ENCODE measurements around the gene FZD4. TPM values are rescaled to one million over a fixed set of nuclear protein-coding genes. Genes with fewer than 3 reads are reported as not detected.

FZD4 gene
- total RNA-seq, 1 experiment from 2014 or later: 10.5 TPM

GRCh38 chr11:86912238-86912637, 43.0 kb downstream of the FZD4 start:
- no peak for DNase-seq (ENCODE audit: low spot score)

- DNase-seq (ENCODE audit: low spot score): no peak
Measured at GRCh38 chr11:86910592-86910991, 44.6 kb downstream of the FZD4 start.

GRCh38 chr11:86906198-86906597, 49.0 kb downstream of the FZD4 start:
- no peak for DNase-seq (ENCODE audit: low spot score)

GRCh38 chr11:86905252-86905651, 49.9 kb downstream of the FZD4 start:
- DNase-seq (ENCODE audit: low spot score): no peak

GRCh38 chr11:86904001-86904400, 51.2 kb downstream of the FZD4 start:
- DNase-seq (ENCODE audit: low spot score): no peak

- no peak for DNase-seq (ENCODE audit: low spot score)
Measured at GRCh38 chr11:86902345-86902744, 52.9 kb downstream of the FZD4 start.

GRCh38 chr11:86901599-86901998, 53.6 kb downstream of the FZD4 start:
- no peak for DNase-seq (ENCODE audit: low spot score)

GRCh38 chr11:86900162-86900561, 55.0 kb downstream of the FZD4 start:
- no peak for DNase-seq (ENCODE audit: low spot score)

GRCh38 chr11:86898689-86899088, 56.5 kb downstream of the FZD4 start:
- DNase-seq (ENCODE audit: low spot score): no peak

- no peak for DNase-seq (ENCODE audit: low spot score)
Measured at GRCh38 chr11:86896441-86896841, 58.8 kb downstream of the FZD4 start.

Other genes with a start within 250 kb of the FZD4 start
- gene PRSS23, start 154.9 kb downstream of the FZD4 start, total RNA-seq (2014; rRNA removed; shearing (Covaris generic)): 113 and 125 TPM in 2 replicates
- gene TMEM135, start 82.5 kb upstream of the FZD4 start, total RNA-seq (2014; rRNA removed; shearing (Covaris generic)): 26.1 and 26.3 TPM in 2 replicates

Data from H4 (cell line).